Keratinocyte (primary cell): Measurements from ENCODE around the gene ZNF462. TPM values are rescaled to one million over a fixed set of nuclear protein-coding genes. Genes with fewer than 3 reads are reported as not detected.

Source experiments
- DNase-seq: peaks from one replicate; pipeline ENCODE4 v3.0.0-alpha.2; 2011; ENCODE audit warnings: low read depth, missing footprints, low spot score
- FAIRE-seq: peaks from 2 replicates; lab custom pipeline; 2011; peaks lifted over from hg19 to GRCh38; lab: Jason Lieb, UNC
- H2AFZ ChIP-seq: 2 replicates; pipeline ENCODE4 v1.6.0; 2012; ENCODE audit warnings: low read length, control low read depth, inconsistent platforms; ENCODE audit not compliant: control insufficient read depth
- H3K27ac ChIP-seq: 2 replicates; pipeline ENCODE4 v1.5.1; 2011; ENCODE audit warnings: low read length; ENCODE audit not compliant: control insufficient read depth, insufficient read depth
- H3K27me3 ChIP-seq: 3 replicates; pipeline ENCODE4 v1.6.0; 2011; ENCODE audit warnings: low read length; ENCODE audit not compliant: control insufficient read depth, insufficient read depth; ENCODE audit errors: extremely low read depth
- H3K36me3 ChIP-seq, 2 experiments: 2 replicates in 1 of 2; 3 replicates in 1 of 2; pipeline ENCODE4 v1.5.1; 2011; ENCODE audit warnings: low read length in 2 of 2, mild to moderate bottlenecking in 1 of 2; ENCODE audit not compliant: control insufficient read depth in 2 of 2, insufficient read depth in 2 of 2; ENCODE audit errors: extremely low read depth in 1 of 2
- H3K4me1 ChIP-seq: 3 replicates; pipeline ENCODE4 v1.5.1; 2011; ENCODE audit warnings: low read length; ENCODE audit not compliant: control insufficient read depth, insufficient read depth; ENCODE audit errors: extremely low read depth
- H3K4me2 ChIP-seq: 3 replicates; pipeline ENCODE4 v1.6.0; 2011; ENCODE audit warnings: low read depth, low read length; ENCODE audit not compliant: control insufficient read depth, insufficient read depth; ENCODE audit errors: extremely low read depth
- H3K4me3 ChIP-seq, 3 experiments: fragments of 200-600 bp in 1 of 3; sonication (generic) in 1 of 3; 2 replicates in 2 of 3; 3 replicates in 1 of 3; pipeline ENCODE4 v1.5.1; 2011 to 2016; ENCODE audit warnings: low read length in 3 of 3, mild to moderate bottlenecking in 3 of 3, control low read depth in 2 of 3, inconsistent platforms in 1 of 3, low read depth in 1 of 3, mixed read lengths in 1 of 3, mixed run types in 1 of 3, moderate library complexity in 1 of 3; ENCODE audit not compliant: control insufficient read depth in 2 of 3, insufficient read depth in 2 of 3; ENCODE audit errors: extremely low read depth in 1 of 3
- H3K79me2 ChIP-seq: 2 replicates; pipeline ENCODE4 v1.6.0; 2012; ENCODE audit warnings: low read length; ENCODE audit not compliant: control insufficient read depth, insufficient read depth
- H3K9ac ChIP-seq: 3 replicates; pipeline ENCODE4 v1.6.0; 2011; ENCODE audit warnings: low read length; ENCODE audit not compliant: control insufficient read depth, insufficient read depth; ENCODE audit errors: extremely low read depth
- H3K9me1 ChIP-seq: 3 replicates; pipeline ENCODE4 v1.6.0; 2011; ENCODE audit warnings: low read length; ENCODE audit not compliant: control insufficient read depth, insufficient read depth; ENCODE audit errors: extremely low read depth
- H3K9me3 ChIP-seq: 2 replicates; pipeline ENCODE4 v1.5.1; 2012; ENCODE audit warnings: low read depth, low read length; ENCODE audit not compliant: control insufficient read depth
- H4K20me1 ChIP-seq: 3 replicates; pipeline ENCODE4 v1.6.0; 2011; ENCODE audit warnings: low read length; ENCODE audit not compliant: control insufficient read depth, insufficient read depth; ENCODE audit errors: extremely low read depth
- EZH2 ChIP-seq: IDR thresholded peaks from one replicate; pipeline ENCODE4 v1.6.1; 2012; ENCODE audit warnings: inconsistent platforms, mild to moderate bottlenecking, low read length, moderate library complexity
- dilution Hi-C: fragments of 300-500 bp; cut with MboI; formaldehyde crosslinking; loops from one replicate; pipeline ENCODE4 v1.7.0; 2020; ENCODE audit warnings: low sequenced_read_pairs; ENCODE audit not compliant: extremely low pct_ligation_motif_present
- polyA plus RNA-seq, 5 experiments: library from polyadenylated mRNA; depleted of rRNA in 3 of 5; stranded (reverse) in 3 of 5; stranded (forward) in 1 of 5; unstranded in 1 of 5; fragments of >200 nt; gene quantifications; 1 replicate in 1 of 5; 2 replicates in 3 of 5; 3 replicates in 1 of 5; pipeline versions ENCODE4 v1.2.1 to v1.2.3, GENCODE V29; 2011 to 2012; ENCODE audit warnings: missing spikeins in 2 of 5, low read depth in 1 of 5, low replicate concordance in 1 of 5
- TF ChIP-seq, protein P1 (sequence below), 3 experiments: IDR thresholded peaks in 1 of 3; conservative IDR thresholded peaks in 1 of 3; optimal IDR thresholded peaks in 1 of 3; 2 replicates in 2 of 3; 3 replicates in 1 of 3; pipeline versions ENCODE3 to v1.5.1; 2011; ENCODE audit warnings: low read length in 3 of 3, mild to moderate bottlenecking in 3 of 3, moderate library complexity in 2 of 3, control low read depth in 1 of 3, inconsistent platforms in 1 of 3; ENCODE audit not compliant: insufficient read depth in 2 of 3; ENCODE audit errors: extremely low read depth in 1 of 3

ZNF462 gene
- polyA plus RNA-seq, 1 donor (not counting 4 experiments of a cell fraction or from before 2014, with no cell fraction given), result 7.8 TPM

- no peak overlapping the region for H3K4me2 ChIP-seq
- no peaks in the 10 kb centered on the region for H3K36me3 ChIP-seq
- TF ChIP-seq, protein P1, sequence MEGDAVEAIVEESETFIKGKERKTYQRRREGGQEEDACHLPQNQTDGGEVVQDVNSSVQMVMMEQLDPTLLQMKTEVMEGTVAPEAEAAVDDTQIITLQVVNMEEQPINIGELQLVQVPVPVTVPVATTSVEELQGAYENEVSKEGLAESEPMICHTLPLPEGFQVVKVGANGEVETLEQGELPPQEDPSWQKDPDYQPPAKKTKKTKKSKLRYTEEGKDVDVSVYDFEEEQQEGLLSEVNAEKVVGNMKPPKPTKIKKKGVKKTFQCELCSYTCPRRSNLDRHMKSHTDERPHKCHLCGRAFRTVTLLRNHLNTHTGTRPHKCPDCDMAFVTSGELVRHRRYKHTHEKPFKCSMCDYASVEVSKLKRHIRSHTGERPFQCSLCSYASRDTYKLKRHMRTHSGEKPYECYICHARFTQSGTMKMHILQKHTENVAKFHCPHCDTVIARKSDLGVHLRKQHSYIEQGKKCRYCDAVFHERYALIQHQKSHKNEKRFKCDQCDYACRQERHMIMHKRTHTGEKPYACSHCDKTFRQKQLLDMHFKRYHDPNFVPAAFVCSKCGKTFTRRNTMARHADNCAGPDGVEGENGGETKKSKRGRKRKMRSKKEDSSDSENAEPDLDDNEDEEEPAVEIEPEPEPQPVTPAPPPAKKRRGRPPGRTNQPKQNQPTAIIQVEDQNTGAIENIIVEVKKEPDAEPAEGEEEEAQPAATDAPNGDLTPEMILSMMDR (optimal IDR thresholded peaks at IDR 0.05 in 1 of 3, IDR thresholded peaks at IDR 0.05 in 1 of 3, conservative IDR thresholded peaks at IDR 0.05 in 1 of 3; ENCODE audit: extremely low read depth in 1 of 3, insufficient read depth in 2 of 3, low read length in 3 of 3), result no peak
- TF ChIP-seq EZH2, result no peak
- peaks cover 2% of the 10 kb centered on the region for H3K9me1 ChIP-seq
- no peak overlapping the region for H3K27ac ChIP-seq
- dilution Hi-C loops, result loop anchor here (25.0 kb wide), 1 partner anchor 287 kb away; no protein-coding TSS in a partner anchor
- H2AFZ ChIP-seq, result no peak overlapping the region
- no peak for DNase-seq
- H3K9me3 ChIP-seq, result no peaks in the 10 kb centered on the region
- H3K27me3 ChIP-seq, result no peaks in the 10 kb centered on the region
- peaks cover 86% of the 10 kb centered on the region for H3K79me2 ChIP-seq
- no peak for FAIRE-seq
- no peak overlapping the region for H3K4me3 ChIP-seq
- H3K4me1 ChIP-seq, result peaks cover 27% of the 10 kb centered on the region
- no peaks in the 10 kb centered on the region for H4K20me1 ChIP-seq
- H3K9ac ChIP-seq, result no peak overlapping the region
Observed at GRCh38 chr9:106874652-106875051, 11.7 kb downstream of the ZNF462 start.

DNA sequence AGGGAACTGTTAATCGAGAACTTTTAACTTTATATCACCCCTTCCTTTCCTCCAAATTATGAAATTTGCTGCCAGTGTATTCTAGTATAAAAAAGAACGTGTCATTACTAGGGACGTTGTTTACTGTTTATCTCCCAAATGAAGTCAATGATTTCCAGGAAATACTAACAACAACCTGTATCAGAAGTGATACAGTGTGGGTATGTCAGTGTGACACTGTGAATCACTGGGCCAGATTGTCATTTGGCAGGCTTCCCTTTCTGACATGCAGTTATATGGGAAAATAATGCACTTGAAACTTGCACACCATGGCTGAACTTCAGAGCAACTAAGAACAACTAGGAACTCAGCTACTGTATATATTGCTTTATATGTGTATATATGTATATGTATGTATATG, 12.6 kb downstream of the ZNF462 start:
- Histone ChIP-seq H3K4me3 (no peak overlapping the region), H3K36me3 (peaks cover 0 to 5% of the 10 kb centered on the region in 2 experiments), H3K79me2 (peaks cover 85% of the 10 kb centered on the region), H3K27me3 (no peaks in the 10 kb centered on the region), H3K9ac (no peak overlapping the region), H3K27ac (no peak overlapping the region), H4K20me1 (no peaks in the 10 kb centered on the region), H3K9me3 (no peaks in the 10 kb centered on the region), H3K4me1 (peaks cover 31% of the 10 kb centered on the region), H3K9me1 (peaks cover 5% of the 10 kb centered on the region), H3K4me2 (no peak overlapping the region), H2AFZ (no peak overlapping the region)
- no peak for DNase-seq
- no peak for FAIRE-seq
- dilution Hi-C loops, result no loop called here
- no peak for TF ChIP-seq EZH2
- TF ChIP-seq, protein P1 (optimal IDR thresholded peaks at IDR 0.05 in 1 of 3, IDR thresholded peaks at IDR 0.05 in 1 of 3, conservative IDR thresholded peaks at IDR 0.05 in 1 of 3; ENCODE audit: extremely low read depth in 1 of 3, insufficient read depth in 2 of 3, low read length in 3 of 3), result no peak
